Kidney (tissue), 14 donors: ENCODE measurements around the gene MAN1B1. TPM values are rescaled to one million over a fixed set of nuclear protein-coding genes. Genes with fewer than 3 reads are reported as not detected.
A peak's percentile ranks its signal among the peaks of the same experiment; 100 is the strongest.

Source experiments
- DNase-seq, 5 donors: peaks; one replicate each; pipeline ENCODE4 v3.0.0-alpha.2; 2013 to 2020
- FAIRE-seq: peaks from 2 replicates; lab custom pipeline; 2012; peaks lifted over from hg19 to GRCh38; lab: Jason Lieb, UNC
- H3K27ac ChIP-seq, 2 donors: one replicate each; pipeline ENCODE4 v1.7.0; 2013; ENCODE audit warnings: low read depth in 2 of 2, low read length in 2 of 2, inconsistent platforms in 1 of 2
- H3K27me3 ChIP-seq: one replicate; pipeline ENCODE4 v1.7.1; 2013; ENCODE audit warnings: low read length, inconsistent platforms; ENCODE audit not compliant: control insufficient read depth, insufficient read depth
- H3K36me3 ChIP-seq, 3 donors: one replicate each; pipeline versions ENCODE4 v1.7.0 to v1.7.1; 2013; ENCODE audit warnings: low read length in 3 of 3, control low read depth in 1 of 3, inconsistent platforms in 1 of 3; ENCODE audit not compliant: insufficient read depth in 3 of 3, control insufficient read depth in 2 of 3
- H3K4me1 ChIP-seq, 3 donors: one replicate each; pipeline versions ENCODE4 v1.7.0 to v1.7.1; 2013; ENCODE audit warnings: low read length in 3 of 3, inconsistent platforms in 1 of 3, low read depth in 1 of 3; ENCODE audit not compliant: control insufficient read depth in 2 of 3, insufficient read depth in 2 of 3
- H3K4me3 ChIP-seq, 3 donors: one replicate each; pipeline versions ENCODE4 v1.7.0 to v1.8.1; 2013; ENCODE audit warnings: low read length in 3 of 3, control low read depth in 1 of 3, inconsistent platforms in 1 of 3
- H3K9ac ChIP-seq, 3 donors: one replicate each; pipeline versions ENCODE4 v1.7.0 to v1.7.1; 2013; ENCODE audit warnings: low read length in 3 of 3, control low read depth in 1 of 3, inconsistent platforms in 1 of 3
- H3K9me3 ChIP-seq, 3 donors: one replicate each; pipeline versions ENCODE4 v1.7.0 to v1.7.1; 2013; ENCODE audit warnings: low read length in 3 of 3, control low read depth in 1 of 3, inconsistent platforms in 1 of 3; ENCODE audit not compliant: control insufficient read depth in 2 of 3, insufficient read depth in 1 of 3
- CTCF ChIP-seq: IDR thresholded peaks from 3 replicates; pipeline ENCODE4 v1.5.1; 2012; ENCODE audit warnings: mild to moderate bottlenecking, moderate library complexity, borderline replicate concordance; ENCODE audit not compliant: insufficient read depth; ENCODE audit errors: extremely low read depth
- intact Hi-C: fragments of 100-400 bp; cut with DNase I; formaldehyde crosslinking; loops from one replicate; pipeline ENCODE4 v1.11.1; 2022
- polyA plus RNA-seq: library from polyadenylated mRNA; stranded (reverse); fragments of 350-450 nt; fragmentation: Illumina TruSeq; extraction: RNeasy Lipid Tissue Mini Kit (QIAGEN cat#74804); gene quantifications from one replicate; pipeline ENCODE4 v1.2.3, GENCODE V29; 2014; ENCODE audit warnings: low read depth, low replicate concordance; ENCODE audit not compliant: insufficient read depth
- total RNA-seq: library from RNA; stranded (reverse); fragmentation: NEBNext Ultra II Directional; extraction: Animal tissue kit (Norgen Biotek cat#: 25700); gene quantifications from one replicate; pipeline ENCODE4 v1.2.1, GENCODE V29; 2021
- donor health status: control.
- donor health status: control.
- donor health status: control.
- donor health status: control.
- donor health status: control.
- donor health status: DM: yes; HTN: yes; CAD: no.
- donor health status: Normal renal cell carcinoma (clear cell type).

Gene MAN1B1
- total and polyA plus RNA-seq, 2 donors from 2014 or later = 57.3 to 63.2 TPM

DNA sequence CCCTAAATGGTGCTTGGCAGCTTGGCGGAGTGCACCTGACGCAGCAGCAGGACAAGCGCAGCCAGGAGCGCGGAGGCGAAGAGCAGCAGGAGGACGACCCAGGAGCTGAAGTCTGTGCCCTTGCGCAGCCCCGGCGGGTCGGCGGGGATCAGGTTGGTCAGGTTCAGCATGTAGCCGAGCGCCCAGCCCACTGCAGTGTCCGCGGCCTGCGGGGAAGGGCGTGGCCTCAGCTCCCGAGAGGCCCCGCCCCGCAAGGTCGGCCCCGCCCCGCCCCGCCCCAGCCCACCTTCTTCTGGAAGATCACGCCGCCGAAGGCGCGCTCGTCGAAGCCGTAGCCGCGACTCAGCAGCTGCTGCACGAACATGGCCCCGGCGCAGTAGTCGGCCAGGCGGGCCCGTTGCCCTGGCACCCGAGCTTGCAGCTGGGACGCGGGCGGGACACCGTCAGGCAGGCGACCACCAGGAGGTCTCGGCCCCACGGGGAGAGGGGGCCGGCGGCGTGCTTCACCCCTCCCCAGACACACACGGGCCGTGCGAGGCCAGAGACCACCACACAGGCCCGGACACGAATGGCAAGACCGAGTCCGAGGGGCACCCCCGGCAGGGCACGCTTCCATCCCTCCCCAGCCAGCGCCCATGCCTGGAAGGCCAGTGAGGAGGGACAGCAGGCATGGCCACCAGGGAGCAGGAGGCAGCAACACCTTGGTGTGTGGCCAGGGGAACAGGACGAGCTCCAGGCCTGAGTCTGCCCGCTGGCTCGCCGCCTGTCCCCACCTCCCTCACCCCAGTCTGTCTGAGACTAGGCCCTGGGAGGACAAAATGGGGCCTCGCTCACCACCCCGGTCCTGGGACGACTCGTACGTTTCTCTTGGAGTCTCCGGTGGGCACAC, 37.9 kb upstream of the MAN1B1 start:
- H3K27ac ChIP-seq = no peak overlapping the region
- H3K9ac ChIP-seq = no peak overlapping the region
- no peaks in the 10 kb centered on the region for H3K36me3 ChIP-seq
- H3K4me3 ChIP-seq = no peak overlapping the region
- FAIRE-seq (no peak), DNase-seq (no peak)
- no peak for TF ChIP-seq CTCF
- H3K9me3 ChIP-seq = no peaks in the 10 kb centered on the region
- peaks cover 0 to 22% (median 0%) of the 10 kb centered on the region in 3 donors for H3K4me1 ChIP-seq
- H3K27me3 ChIP-seq = peaks cover 28% of the 10 kb centered on the region
- intact Hi-C loops = no loop called here

GRCh38 chr9:137049544-137050449, 37.0 kb upstream of the MAN1B1 start:
- FAIRE-seq = no peak
- TF ChIP-seq CTCF = peak; percentile 73
- Histone ChIP-seq H3K27me3 (peaks cover 25% of the 10 kb centered on the region), H3K27ac (no peak overlapping the region), H3K36me3 (no peaks in the 10 kb centered on the region), H3K4me3 (no peak overlapping the region), H3K9ac (no peak overlapping the region), H3K9me3 (no peaks in the 10 kb centered on the region), H3K4me1 (peaks cover 0 to 19% (median 0%) of the 10 kb centered on the region in 3 donors)
- intact Hi-C loops = no loop called here
- DNase-seq = peak in 3 of 5 donors; percentile 48 to 68 (median 64)

DNA sequence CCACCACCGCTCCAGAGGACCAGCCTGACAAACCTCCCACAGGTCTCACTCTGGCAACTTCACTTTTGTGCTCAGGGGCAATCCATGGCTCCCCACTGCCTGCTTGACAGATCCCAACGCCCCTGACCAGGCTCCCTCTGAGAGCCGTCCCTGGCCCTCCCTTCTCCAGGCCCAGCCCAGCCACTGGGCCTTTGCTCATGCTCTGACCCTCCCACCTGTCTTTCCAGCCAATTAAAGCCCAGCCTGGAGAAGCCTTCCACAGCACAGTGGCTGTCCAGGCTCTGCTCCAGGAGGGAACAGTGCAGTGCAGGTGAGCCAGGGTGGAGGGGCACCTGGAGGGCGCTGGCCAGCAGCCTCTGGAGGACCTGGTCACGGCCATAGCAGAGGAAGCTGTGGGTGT, 36.2 kb upstream of the MAN1B1 start:
- peaks cover 22% of the 10 kb centered on the region for H3K27me3 ChIP-seq
- intact Hi-C loops = no loop called here
- H3K4me1 ChIP-seq = peaks cover 0 to 17% (median 5%) of the 10 kb centered on the region in 3 donors
- no peak for TF ChIP-seq CTCF
- FAIRE-seq = no peak
- no peaks in the 10 kb centered on the region for H3K36me3 ChIP-seq
- no peak for DNase-seq
- no peak overlapping the region for H3K9ac ChIP-seq
- no peak overlapping the region for H3K4me3 ChIP-seq
- no peak overlapping the region for H3K27ac ChIP-seq
- H3K9me3 ChIP-seq = no peaks in the 10 kb centered on the region
